ENCODE results near the gene NUP88.

NUP88 gene

DNA sequence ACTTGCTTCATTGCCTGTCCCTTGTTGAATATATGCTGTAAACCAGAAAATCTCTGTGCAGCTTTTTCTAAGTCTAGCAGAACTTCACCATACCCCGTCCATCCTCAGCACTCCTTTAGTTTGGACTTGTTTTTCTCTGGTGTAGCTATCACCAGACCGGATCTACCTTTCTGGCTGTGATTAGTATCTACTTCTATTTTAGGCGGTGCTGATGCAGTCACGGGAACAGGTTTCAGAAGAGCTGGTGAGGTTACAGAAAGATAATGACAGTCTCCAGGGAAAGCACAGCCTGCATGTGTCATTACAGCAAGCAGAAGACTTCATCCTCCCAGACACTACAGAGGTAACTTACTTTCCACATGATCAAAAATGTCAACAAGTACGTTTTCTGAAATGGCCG lies 46.4 kb downstream of the NUP88 start:
- peak; percentile 29 for DNase-seq (ENCODE audit: insufficient read length)
- TF ChIP-seq POLR2AphosphoS5 (IDR thresholded peaks at IDR 0.05; ENCODE audit: low read depth, low read length) (no peak), TAF1 (IDR thresholded peaks at IDR 0.05; ENCODE audit: borderline replicate concordance, low read depth, low read length) (no peak), POLR2A (IDR thresholded peaks at IDR 0.05; ENCODE audit: low read depth, low read length) (no peak)
- FAIRE-seq: peak; percentile 77

DNA sequence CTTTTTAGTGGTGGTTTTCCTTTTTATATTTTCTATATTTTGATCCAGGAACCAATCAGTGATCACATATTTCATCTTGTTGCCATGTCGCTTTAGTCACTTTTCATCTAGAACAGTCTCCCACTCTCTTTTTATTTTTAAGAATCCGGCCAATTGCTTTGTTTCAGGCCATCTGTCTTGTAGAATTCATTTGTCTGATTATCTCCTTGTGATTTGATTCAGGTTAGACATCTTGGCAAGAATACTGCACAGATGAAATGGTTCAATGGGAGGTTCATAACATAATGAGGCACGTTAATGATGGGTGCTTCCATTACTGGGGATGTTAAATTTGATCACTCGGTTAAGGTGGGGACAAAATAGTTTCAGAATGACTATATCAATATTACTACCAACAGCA lies 49.1 kb downstream of the NUP88 start:
- no peak for FAIRE-seq
- no peak for DNase-seq (ENCODE audit: insufficient read length)
- TF ChIP-seq POLR2A (IDR thresholded peaks at IDR 0.05; ENCODE audit: low read depth, low read length) (no peak), TAF1 (IDR thresholded peaks at IDR 0.05; ENCODE audit: borderline replicate concordance, low read depth, low read length) (no peak), POLR2AphosphoS5 (IDR thresholded peaks at IDR 0.05; ENCODE audit: low read depth, low read length) (no peak)

DNA sequence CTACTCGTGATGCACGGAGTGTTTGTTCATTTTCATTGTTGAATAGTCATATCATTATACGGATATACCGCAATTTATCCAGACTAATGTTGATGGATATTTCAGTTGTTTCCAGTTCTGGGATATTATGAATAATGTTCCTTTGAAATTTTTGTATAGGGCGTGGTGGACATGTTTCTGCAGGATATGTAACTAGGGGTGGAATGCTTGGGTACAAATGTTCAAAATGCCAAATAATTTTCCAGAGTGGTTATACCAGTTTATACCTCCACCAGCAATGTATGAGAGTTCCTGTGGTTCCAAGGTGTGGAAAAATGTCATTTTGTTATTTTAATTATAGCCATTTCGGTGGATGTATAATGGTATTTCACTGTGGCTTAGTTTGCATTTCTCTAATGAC lies 53.6 kb downstream of the NUP88 start:
- TF ChIP-seq POLR2A (IDR thresholded peaks at IDR 0.05; ENCODE audit: low read depth, low read length): no peak
- FAIRE-seq: no peak
- no peak for DNase-seq (ENCODE audit: insufficient read length)

DNA sequence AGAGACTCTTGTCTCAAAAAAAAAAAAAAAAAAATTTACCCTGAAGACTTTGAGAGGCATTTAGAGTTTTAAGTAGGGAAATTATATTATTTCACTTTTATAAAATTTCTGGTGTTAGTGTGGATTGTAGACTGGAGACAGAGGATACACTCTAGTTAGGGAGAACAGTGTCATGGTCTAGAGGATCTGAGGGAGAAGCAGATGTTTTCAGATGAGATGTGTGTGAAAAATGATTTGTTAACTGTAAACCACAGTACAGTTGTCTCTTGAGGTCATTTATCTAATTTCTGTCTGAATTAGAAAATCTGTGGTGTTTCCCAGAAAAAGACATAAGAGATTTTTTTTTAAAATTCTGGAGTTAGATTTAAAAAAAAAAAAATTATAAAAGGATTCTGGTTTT lies 54.8 kb downstream of the NUP88 start:
- FAIRE-seq (no peak), DNase-seq (ENCODE audit: insufficient read length) (no peak)
- TF ChIP-seq TAF1 (IDR thresholded peaks at IDR 0.05; ENCODE audit: borderline replicate concordance, low read depth, low read length): no peak
- no peak for TF ChIP-seq POLR2A (IDR thresholded peaks at IDR 0.05; ENCODE audit: low read depth, low read length)

DNA sequence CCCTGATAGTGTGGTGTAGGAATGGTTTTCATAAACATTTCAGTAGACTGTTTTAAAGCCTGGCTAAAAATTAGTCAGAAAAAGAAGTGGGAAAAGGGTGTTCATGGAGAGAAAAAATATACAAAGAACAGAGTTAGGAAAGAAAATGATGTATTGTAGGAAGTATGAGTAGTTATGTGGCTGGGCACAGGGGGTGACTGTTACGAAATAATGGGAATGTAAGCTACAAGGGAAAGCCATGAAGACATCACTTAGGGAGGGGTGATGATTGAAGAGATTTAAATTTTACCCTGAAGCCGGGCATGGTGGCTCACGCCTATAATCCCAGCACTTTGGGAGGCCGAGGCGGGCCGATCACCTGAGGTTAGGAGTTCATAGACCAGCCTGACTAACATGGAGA lies 55.3 kb downstream of the NUP88 start:
- FAIRE-seq (no peak), DNase-seq (ENCODE audit: insufficient read length) (no peak)
- TF ChIP-seq POLR2A (IDR thresholded peaks at IDR 0.05; ENCODE audit: low read depth, low read length): no peak

DNA sequence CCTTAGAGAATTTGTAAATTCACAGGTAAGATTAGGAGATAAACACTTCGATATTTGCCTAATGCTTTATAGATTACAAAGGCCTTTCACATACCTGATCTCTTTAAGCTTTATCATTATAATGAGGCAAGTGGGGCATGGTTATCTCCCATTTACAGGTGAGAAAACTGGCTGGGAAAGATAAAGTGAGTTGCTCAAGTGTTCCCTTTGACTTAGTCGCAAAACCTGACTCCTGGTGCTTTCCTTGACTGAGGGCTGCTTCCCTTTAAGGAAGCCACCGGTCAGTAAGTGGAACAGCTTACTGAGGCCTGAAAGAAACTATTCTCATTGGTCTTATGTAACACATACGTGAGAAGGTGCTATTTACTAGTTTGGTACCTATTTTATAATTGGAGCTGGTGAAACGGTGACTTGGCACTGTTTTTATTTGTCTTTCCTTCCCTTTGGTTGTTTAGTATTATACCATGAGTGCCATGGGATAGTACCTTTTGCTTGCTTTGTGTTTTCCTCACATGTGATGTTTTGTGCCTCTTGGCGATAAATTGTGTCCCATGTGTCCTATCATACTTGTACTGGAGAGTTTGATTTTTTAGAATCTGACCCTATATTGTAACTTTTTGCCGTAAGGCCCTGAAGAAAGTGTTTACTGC lies 57.2 kb downstream of the NUP88 start:
- FAIRE-seq (no peak), DNase-seq (ENCODE audit: insufficient read length) (no peak)

DNA sequence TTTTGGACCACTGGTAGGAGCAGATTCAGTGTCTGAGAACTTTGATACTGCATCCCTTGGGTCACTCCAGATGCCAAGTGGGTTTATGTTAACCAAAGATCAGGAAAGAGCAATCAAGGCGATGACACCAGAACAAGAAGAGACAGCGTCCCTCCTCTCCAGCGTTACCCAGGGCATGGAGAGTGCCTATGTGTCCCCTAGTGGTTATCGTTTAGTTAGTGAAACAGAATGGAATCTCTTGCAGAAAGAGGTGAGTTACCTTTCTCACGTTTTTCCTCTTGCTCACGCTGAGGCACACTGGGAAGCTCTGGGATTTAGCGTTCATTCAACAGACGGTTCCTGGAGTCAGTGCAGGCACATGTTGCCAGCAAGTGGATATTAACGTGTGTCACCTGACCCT lies 58.0 kb downstream of the NUP88 start:
- FAIRE-seq: no peak
- DNase-seq (ENCODE audit: insufficient read length): no peak
- TF ChIP-seq TAF1 (IDR thresholded peaks at IDR 0.05; ENCODE audit: borderline replicate concordance, low read depth, low read length) (no peak), POLR2A (IDR thresholded peaks at IDR 0.05; ENCODE audit: low read depth, low read length) (no peak), POLR2AphosphoS5 (IDR thresholded peaks at IDR 0.05; ENCODE audit: low read depth, low read length) (no peak)

More for the DNA sequence above, 57.2 kb downstream of the NUP88 start:
- TF ChIP-seq POLR2AphosphoS5 (IDR thresholded peaks at IDR 0.05; ENCODE audit: low read depth, low read length) (no peak), POLR2A (IDR thresholded peaks at IDR 0.05; ENCODE audit: low read depth, low read length) (no peak), TAF1 (IDR thresholded peaks at IDR 0.05; ENCODE audit: borderline replicate concordance, low read depth, low read length) (no peak)

DNA sequence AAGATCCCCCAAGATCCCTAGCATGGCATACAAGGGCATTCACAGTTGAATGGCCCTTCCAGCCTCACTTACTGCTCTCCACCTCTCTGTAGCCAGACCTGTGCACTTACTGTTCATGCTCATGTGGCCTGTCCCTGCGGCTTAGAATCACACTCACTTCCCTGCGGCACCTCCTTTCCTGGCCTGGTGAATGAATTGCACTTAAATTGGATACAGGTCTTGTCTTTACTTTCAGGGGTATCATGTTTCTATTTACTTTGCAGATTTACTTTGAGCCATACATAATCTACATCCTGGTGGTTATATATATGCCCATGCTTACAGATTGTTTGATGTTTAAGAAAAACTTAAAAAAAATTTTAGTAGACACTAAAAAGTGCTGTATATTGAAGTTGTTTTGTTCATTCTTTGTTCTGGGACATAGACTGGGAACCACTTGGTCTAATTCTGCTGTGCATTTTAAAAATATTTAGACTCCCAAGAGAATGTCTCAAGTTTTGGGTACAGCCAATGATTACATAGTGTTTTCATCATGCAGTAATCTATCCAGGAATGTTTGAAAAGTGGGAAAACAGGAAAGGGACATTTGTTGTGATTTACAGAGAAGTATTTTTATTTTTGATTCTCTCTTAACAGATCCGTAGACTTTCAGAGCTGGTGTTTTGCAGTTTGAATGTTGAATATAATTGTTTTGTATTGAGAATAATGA lies 63.9 kb downstream of the NUP88 start:
- FAIRE-seq (no peak), DNase-seq (ENCODE audit: insufficient read length) (no peak)
- TF ChIP-seq POLR2AphosphoS5 (IDR thresholded peaks at IDR 0.05; ENCODE audit: low read depth, low read length) (no peak), POLR2A (IDR thresholded peaks at IDR 0.05; ENCODE audit: low read depth, low read length) (no peak), TAF1 (IDR thresholded peaks at IDR 0.05; ENCODE audit: borderline replicate concordance, low read depth, low read length) (no peak)

DNA sequence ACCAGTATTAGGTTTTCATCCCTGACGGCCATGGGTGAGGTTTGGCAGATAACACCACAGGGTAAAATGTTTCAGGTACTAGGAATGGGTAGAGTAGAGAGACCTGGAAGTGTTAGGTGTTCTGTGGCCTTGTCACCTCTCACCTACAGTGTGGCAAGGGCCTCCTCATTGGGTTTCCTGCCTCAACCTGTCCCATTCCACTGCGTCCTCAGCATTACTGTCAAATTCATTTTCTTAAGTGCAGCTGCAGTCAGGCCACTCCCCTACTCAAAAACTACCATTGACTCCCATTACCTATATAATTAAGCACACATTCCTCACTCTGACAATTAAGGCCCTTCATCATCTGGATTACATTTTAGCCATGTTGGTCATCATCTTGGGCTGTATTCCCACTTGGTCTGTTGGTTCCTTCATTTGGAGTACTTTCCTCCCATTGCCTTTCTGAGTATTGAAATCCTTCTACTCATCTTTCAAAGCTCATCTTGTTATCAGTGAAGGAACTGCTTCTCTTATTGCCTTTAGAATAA lies 64.5 kb downstream of the NUP88 start:
- DNase-seq (ENCODE audit: insufficient read length) (no peak), FAIRE-seq (no peak)
- no peak for TF ChIP-seq POLR2A (IDR thresholded peaks at IDR 0.05; ENCODE audit: low read depth, low read length)

DNA sequence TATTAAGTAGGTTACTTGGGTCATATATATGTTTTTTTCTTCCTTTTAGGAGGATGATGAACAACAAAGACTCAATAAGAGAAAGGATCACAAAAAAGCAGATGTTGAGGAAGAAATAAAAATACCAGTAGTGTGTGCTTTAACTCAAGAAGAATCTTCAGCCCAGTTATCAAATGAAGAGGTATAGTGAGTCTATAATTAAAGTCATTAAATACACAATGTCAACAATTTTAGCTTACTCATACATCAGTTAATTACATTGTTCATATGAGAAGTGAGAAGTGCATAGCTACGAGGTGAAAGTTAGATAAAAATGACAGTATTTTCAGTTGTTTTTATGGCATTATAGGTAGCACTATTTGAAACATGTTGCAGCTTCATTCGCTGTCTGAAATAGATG lies 65.2 kb downstream of the NUP88 start:
- FAIRE-seq (no peak), DNase-seq (ENCODE audit: insufficient read length) (no peak)
- TF ChIP-seq POLR2AphosphoS5 (IDR thresholded peaks at IDR 0.05; ENCODE audit: low read depth, low read length): no peak
- TF ChIP-seq TAF1 (IDR thresholded peaks at IDR 0.05; ENCODE audit: borderline replicate concordance, low read depth, low read length): no peak
- no peak for TF ChIP-seq POLR2A (IDR thresholded peaks at IDR 0.05; ENCODE audit: low read depth, low read length)

DNA sequence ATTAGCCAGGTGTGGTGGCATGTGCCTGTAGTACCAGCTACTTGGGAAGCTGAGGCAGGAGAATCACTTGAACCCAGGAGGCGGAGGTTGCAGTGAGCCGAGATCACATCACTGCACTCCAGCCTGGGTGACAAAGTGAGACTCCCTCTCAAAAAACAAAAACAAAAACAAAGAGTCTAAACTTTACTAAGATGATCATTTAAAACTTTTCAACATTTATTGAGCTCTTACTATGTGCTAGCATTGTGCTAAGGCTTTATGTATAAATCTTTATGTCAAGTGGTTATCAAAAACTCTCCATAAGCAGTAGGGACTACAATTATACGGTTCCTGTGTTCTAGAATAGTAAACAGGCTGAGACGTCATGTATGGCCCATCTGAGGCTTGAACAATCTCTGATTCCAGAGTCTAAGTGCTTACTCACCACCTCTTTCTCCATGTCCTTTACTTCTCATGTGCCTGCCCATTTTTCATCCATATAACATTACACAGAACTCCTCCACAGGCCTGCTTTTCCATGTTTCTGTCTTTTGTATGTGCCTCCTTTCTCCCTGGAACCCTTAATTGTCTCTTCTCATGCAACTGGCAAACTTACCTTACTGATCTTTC lies 66.7 kb downstream of the NUP88 start:
- no peak for FAIRE-seq
- no peak for TF ChIP-seq POLR2A (IDR thresholded peaks at IDR 0.05; ENCODE audit: low read depth, low read length)
- TF ChIP-seq TAF1 (IDR thresholded peaks at IDR 0.05; ENCODE audit: borderline replicate concordance, low read depth, low read length): no peak
- TF ChIP-seq POLR2AphosphoS5 (IDR thresholded peaks at IDR 0.05; ENCODE audit: low read depth, low read length): no peak
- DNase-seq (ENCODE audit: insufficient read length): no peak

DNA sequence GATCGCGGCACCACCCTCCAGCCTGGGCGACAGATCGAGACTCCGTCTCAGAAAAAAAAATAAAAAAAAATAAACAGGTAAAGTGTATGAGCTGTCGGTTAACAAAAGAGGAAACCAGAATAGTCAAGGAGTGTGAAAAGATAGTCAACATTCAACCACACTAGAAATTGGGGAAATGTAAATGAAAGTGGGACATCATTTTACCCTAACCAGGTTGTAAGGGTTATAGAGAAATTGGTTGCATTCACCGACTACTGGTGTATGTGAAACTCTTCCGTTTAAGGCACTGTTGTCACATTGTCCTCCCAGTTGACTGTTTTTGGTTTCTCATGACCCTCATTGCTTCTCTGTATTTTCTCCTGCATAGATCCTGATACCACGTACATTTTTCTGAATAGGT lies 74.5 kb downstream of the NUP88 start:
- DNase-seq (ENCODE audit: insufficient read length): no peak
- FAIRE-seq: no peak
- TF ChIP-seq POLR2A (IDR thresholded peaks at IDR 0.05; ENCODE audit: low read depth, low read length) (no peak), TAF1 (IDR thresholded peaks at IDR 0.05; ENCODE audit: borderline replicate concordance, low read depth, low read length) (no peak)

All from GM12892 (cell line).